Occipital lobe (tissue), 2 donors: ENCODE measurements around the gene USP21. TPM values are rescaled to one million over a fixed set of nuclear protein-coding genes. Genes with fewer than 3 reads are reported as not detected.
A peak's percentile ranks its signal among the peaks of the same experiment; 100 is the strongest.

Experiments used
- DNase-seq: peaks from one replicate; lab custom pipeline; 2025; lab: John Stamatoyannopoulos, UW
- total RNA-seq: library from RNA; depleted of rRNA; stranded (reverse); fragments of >200 nt; gene quantifications from one replicate; pipeline ENCODE4 v1.2.3, GENCODE V29; 2014

Gene USP21
- total RNA-seq, 1 donor from 2014 or later, result 10.6 TPM

DNA sequence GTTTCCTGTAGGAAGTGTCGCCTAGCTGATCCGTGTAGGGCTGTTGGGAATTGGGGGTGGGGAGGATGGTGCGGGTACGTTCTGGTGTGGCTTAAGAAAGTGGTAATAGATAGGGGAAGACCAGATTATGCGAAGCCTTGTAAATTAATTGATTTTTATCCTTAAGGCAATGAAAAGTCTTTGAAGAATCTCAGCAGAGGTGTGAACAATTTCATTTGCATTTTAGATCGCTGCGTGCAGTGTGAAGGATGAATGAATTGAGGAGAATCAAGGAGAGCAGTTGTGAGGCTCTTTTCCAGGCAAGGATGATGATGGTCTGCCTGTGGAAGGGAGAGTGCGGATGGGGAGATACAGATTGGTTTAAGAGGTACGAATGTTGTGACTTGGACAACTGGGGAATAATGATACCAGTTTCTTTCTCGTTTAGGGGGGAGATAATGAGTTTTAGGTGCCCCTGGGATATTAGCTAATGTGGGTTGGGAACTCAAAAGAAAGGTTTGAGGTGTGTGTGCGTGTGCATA lies 26.0 kb upstream of the USP21 start:
- DNase-seq, result no peak

GRCh38 chr1:161137881-161138280 lies 21.4 kb upstream of the USP21 start:
- no peak for DNase-seq

GRCh38 chr1:161138431-161138830 lies 20.9 kb upstream of the USP21 start:
- DNase-seq, result no peak

- no peak for DNase-seq
Measured at GRCh38 chr1:161139766-161140165, 19.5 kb upstream of the USP21 start.

- DNase-seq, result no peak
Measured at GRCh38 chr1:161140755-161141400, 18.4 kb upstream of the USP21 start.

DNA sequence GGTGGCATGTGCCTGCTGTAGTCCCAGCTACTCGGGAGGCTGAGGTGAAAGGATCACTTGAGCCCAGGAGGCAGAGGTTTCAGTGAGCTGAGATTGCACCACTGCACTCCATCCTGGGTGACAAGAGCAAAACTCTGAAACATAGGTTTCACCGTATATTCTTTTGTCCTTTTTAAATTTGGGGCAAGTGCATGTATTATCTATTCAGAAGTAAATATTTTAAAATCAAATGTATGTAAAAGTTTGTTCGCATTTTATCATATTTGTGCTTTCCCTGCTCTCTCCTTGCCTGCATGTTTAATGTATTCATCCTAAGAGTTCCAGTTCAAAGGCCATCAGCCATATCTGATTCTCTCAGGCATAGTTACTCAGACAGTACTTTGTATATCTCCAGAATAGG lies 13.5 kb upstream of the USP21 start:
- no peak for DNase-seq

DNA sequence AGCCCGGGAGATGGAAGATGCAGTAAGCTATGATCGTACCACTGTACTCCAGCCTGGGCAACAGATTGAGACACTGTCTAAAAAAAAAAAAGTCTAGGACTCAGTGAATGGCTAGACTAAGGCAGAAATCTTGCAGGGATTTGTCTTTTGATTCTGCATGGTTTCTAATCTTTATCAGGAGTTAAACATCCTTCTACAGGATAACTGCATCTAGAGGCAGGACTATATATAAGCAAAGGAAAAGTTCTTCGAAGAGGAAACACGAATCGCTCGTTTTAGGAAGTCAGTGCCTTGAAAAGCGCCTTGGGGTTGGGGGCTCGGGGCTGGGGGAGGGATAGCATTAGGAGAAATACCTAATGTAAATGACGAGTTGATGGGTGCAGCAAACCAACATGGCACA lies 6.1 kb upstream of the USP21 start:
- no peak for DNase-seq

GRCh38 chr1:161153682-161154337 lies 5.5 kb upstream of the USP21 start, which contains the start of gene UFC1:
UFC1 (plus strand) TSS chr1:161153978; CDS start chr1:161153998, 20 bp downstream.
- DNase-seq, result peak; percentile 73

- no peak for DNase-seq
Measured at GRCh38 chr1:161157867-161158266, 1.4 kb upstream of the USP21 start.

DNA sequence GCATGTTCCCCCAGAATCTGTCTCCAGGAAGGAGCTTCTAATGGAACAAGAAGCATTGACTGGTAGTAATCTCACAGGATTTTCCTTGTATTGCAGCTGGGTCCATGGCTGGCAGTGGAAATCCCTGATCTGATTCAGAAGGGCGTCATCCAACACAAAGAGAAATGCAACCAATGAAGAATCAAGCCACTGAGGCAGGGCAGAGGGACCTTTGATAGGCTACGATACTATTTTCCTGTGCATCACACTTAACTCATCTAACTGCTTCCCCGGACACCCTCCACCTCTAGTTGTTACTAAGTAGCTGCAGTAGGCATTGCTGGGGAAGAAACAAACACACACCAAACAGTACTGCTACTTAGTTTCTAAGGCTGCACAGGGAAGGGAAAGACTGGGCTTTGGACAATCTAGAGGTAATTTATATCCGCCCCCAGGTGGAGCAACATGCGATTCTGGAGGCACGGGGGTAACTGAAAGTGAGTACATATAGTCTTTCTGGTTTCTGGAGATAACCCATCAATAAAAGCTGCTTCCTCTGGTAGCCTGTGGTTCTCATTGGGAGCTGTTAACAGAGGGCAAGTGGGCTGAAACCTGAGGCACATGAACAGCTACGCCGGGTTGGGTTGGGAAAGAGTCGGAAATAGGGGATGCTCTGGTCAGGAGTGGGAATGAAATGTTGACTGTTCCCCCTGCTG lies 837 bp upstream of the USP21 start:
- no peak for DNase-seq

DNA sequence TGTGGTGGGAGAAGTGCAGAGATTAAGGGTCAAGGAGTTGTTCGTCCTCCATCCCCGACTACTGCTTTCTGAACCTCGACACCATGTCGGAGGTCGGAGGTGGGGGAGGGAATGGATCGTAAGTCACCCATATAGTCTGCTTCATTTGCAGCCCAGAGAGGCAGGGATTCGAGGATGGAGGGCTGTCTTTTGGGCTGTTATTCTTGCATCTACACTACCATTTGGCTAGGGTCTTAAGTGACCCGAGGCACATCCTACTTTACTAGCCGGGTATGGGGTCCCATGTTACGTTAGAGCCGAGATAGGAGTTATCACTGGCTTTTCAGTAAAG lies 578 bp downstream of the USP21 start:
- no peak for DNase-seq

DNA sequence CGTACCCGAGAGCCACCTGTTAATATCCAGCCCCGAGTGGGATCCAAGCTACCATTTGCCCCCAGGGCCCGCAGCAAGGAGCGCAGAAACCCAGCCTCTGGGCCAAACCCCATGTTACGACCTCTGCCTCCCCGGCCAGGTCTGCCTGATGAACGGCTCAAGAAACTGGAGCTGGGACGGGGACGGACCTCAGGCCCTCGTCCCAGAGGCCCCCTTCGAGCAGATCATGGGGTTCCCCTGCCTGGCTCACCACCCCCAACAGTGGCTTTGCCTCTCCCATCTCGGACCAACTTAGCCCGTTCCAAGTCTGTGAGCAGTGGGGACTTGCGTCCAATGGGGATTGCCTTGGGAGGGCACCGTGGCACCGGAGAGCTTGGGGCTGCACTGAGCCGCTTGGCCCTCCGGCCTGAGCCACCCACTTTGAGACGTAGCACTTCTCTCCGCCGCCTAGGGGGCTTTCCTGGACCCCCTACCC lies 1.4 kb downstream of the USP21 start:
- no peak for DNase-seq

- no peak for DNase-seq
Measured at GRCh38 chr1:161161652-161162051, 2.4 kb downstream of the USP21 start.

GRCh38 chr1:161162052-161162451 lies 2.8 kb downstream of the USP21 start:
- no peak for DNase-seq

GRCh38 chr1:161162806-161163205 lies 3.5 kb downstream of the USP21 start:
- DNase-seq, result no peak

- no peak for DNase-seq
Measured at GRCh38 chr1:161163793-161164192, 4.5 kb downstream of the USP21 start.

GRCh38 chr1:161164901-161165610 lies 5.8 kb downstream of the USP21 start:
- no peak for DNase-seq

DNA sequence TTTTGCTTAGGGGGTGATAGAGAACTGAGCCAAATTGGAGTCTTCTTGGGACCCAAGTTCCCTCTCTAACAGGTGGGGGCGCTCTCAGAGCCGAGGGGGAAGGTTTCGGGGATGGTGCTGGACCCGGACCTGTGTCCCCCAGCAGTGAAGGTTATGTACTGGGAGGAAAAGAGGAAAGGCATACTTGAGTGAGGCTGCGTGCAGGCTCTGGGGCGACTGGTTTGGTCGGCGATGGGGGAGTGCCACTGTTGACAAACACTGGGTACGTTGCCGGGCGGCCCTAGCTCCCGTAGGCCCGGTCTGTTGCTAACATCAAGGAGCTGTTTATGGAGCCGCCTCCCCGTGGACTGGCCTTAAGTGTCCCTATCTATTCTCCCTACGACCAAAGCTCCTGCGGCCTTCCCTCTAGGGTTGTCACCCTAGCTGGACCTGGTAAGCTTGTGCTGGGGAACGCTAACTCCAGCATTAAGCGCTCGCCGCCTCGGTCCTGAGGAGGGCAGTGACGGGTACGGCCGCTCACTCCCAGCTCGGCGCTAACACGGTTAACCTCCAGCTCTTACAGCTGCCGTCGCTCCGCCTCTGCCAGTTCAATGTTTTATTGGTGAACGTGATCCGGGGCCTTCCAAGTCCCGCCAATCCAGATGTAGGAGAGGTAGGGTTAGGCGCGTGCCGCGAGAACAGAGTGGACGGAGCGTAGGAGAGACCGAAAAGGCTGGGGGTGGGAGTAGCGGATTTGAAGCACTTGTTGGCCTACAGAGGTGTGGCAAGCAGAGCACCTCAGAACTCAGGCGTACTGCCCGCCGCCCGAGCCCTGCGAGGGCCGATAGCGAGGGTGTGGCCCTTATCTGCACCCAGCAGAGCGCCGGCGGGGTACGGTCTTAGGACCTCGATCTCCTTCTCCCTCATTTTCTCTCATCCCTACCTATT lies 6.7 kb downstream of the USP21 start, which contains the start of gene PPOX:
PPOX (plus strand) TSS at position 685 of the 927 bp plus-strand sequence. CDS start 422 bp downstream, outside the sequence.
- peak; percentile 99 for DNase-seq

GRCh38 chr1:161166669-161167548 lies 7.6 kb downstream of the USP21 start:
- no peak for DNase-seq

- no peak for DNase-seq
Measured at GRCh38 chr1:161168906-161169305, 9.6 kb downstream of the USP21 start.
